HCT116 (cell line): Measurements from ENCODE around the gene DPH6.

Experiments
- CBX3 ChIP-seq: IDR thresholded peaks from 2 replicates; pipeline ENCODE4 v1.6.1; 2012; ENCODE audit warnings: low read depth
- CEBPB ChIP-seq: IDR thresholded peaks from 2 replicates; pipeline ENCODE4 v1.6.1; 2012; ENCODE audit warnings: low read depth
- CTCF ChIP-seq, 3 experiments: fragments of 200-600 bp in 1 of 3; sonication (generic) in 1 of 3; IDR thresholded peaks in 2 of 3; conservative IDR thresholded peaks in 1 of 3; 2 replicates each; pipeline ENCODE4 v1.5.1; 2012 to 2017; ENCODE audit warnings: low read depth in 2 of 3, low read length in 2 of 3, antibody characterized with exemption in 1 of 3, borderline replicate concordance in 1 of 3, control low read depth in 1 of 3, mild to moderate bottlenecking in 1 of 3, mixed read lengths in 1 of 3, mixed run types in 1 of 3, moderate library complexity in 1 of 3; ENCODE audit not compliant: insufficient read depth in 1 of 3
- REST ChIP-seq: IDR thresholded peaks from 2 replicates; pipeline ENCODE4 v1.6.1; 2012; ENCODE audit warnings: low read depth
- SP1 ChIP-seq: IDR thresholded peaks from 2 replicates; pipeline ENCODE4 v1.6.1; 2012; ENCODE audit warnings: low read depth
- SRF ChIP-seq: IDR thresholded peaks from 2 replicates; pipeline ENCODE4 v1.6.1; 2012; ENCODE audit warnings: low read depth
- ZNF274 ChIP-seq: fragments of 200-500 bp; sonication (Bioruptor generic); IDR thresholded peaks from 2 replicates; pipeline ENCODE4 v1.6.1; 2014; ENCODE audit warnings: mild to moderate bottlenecking, low read depth, low read length, inconsistent platforms

GRCh38 chr15:35529784-35530183 is 16.2 kb downstream of the DPH6 start:
- TF ChIP-seq REST (no peak), CTCF (IDR thresholded peaks at IDR 0.05 in 2 of 3, conservative IDR thresholded peaks at IDR 0.05 in 1 of 3; ENCODE audit: borderline replicate concordance in 1 of 3, insufficient read depth in 1 of 3, low read depth in 2 of 3, low read length in 2 of 3) (no peak), SP1 (no peak), CBX3 (no peak), ZNF274 (no peak), CEBPB (no peak), SRF (no peak)
